Measurements from ENCODE around the gene FPGT.

DNA sequence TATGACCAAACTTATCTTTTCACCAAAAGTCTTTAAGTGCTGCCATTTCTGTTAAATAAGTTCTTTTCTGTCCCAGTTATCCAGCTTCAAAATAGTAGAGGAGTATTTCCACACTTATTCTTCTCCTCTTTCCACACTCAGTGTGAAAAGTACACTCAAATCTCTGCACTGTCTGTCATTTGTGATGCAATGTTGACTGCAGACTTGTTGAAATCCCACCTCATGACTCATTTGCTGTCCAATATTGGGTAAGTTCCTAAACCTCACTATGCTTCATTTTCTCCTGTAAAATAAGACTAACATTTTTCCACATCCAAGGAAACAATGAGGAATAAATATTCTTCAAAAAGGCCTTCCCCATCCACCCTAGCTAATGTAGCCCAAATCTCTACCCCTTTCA lies 17.6 kb upstream of the FPGT start:
- TF ChIP-seq, protein P1, sequence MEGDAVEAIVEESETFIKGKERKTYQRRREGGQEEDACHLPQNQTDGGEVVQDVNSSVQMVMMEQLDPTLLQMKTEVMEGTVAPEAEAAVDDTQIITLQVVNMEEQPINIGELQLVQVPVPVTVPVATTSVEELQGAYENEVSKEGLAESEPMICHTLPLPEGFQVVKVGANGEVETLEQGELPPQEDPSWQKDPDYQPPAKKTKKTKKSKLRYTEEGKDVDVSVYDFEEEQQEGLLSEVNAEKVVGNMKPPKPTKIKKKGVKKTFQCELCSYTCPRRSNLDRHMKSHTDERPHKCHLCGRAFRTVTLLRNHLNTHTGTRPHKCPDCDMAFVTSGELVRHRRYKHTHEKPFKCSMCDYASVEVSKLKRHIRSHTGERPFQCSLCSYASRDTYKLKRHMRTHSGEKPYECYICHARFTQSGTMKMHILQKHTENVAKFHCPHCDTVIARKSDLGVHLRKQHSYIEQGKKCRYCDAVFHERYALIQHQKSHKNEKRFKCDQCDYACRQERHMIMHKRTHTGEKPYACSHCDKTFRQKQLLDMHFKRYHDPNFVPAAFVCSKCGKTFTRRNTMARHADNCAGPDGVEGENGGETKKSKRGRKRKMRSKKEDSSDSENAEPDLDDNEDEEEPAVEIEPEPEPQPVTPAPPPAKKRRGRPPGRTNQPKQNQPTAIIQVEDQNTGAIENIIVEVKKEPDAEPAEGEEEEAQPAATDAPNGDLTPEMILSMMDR (IDR thresholded peaks at IDR 0.05; ENCODE audit: extremely low read depth in 1 of 2, insufficient read depth in 1 of 2, low read depth in 1 of 2, low read length in 2 of 2), result no peak
- TF ChIP-seq, protein P2, sequence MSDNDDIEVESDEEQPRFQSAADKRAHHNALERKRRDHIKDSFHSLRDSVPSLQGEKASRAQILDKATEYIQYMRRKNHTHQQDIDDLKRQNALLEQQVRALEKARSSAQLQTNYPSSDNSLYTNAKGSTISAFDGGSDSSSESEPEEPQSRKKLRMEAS (IDR thresholded peaks at IDR 0.05; ENCODE audit: insufficient read depth, insufficient read length), result no peak
- TF ChIP-seq FOS (IDR thresholded peaks at IDR 0.05; ENCODE audit: borderline replicate concordance, insufficient read depth, low read length), result no peak

All from endothelial cell of umbilical vein (primary cell).